ENCODE data around the gene KCNT2. TPM values are rescaled to one million over a fixed set of nuclear protein-coding genes. Genes with fewer than 3 reads are reported as not detected.

Gene KCNT2
- total RNA-seq, 4 donors from 2014 or later, result 6.5 to 25.1 (median 10.0) TPM

DNA sequence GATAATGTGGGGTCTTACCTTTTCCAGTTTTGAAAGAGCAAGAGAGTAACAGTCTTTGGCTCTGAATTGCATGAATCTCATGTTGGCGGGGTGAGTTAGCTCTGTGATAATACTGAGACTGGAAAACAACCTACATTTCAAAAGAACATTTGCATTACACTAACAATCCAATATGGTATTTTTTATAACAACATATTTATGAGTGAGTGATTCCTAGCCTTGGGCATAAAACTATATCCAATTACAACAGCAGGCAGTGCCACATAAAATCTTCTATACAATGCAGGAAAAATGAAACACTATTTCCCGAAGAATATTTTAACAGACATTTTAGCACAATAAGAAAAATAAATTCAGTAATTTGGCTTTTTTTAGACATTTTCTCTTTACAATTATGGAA lies 303.0 kb downstream of the KCNT2 start:
- H3K27ac ChIP-seq, result no peak overlapping the region
- H3K36me3 ChIP-seq, result peaks cover 3% of the 10 kb centered on the region in 2 donors
- TF ChIP-seq POLR2AphosphoS5 (IDR thresholded peaks at IDR 0.05) (no peak), CTCF (IDR thresholded peaks at IDR 0.05) (no peak), POLR2A (IDR thresholded peaks at IDR 0.05) (no peak), EP300 (IDR thresholded peaks at IDR 0.05) (no peak)
- no peaks in the 10 kb centered on the region for H3K4me1 ChIP-seq
- H3K4me3 ChIP-seq, result no peak overlapping the region
- 85 to 95% methylated on average over 2 of the region's 2 CpGs for WGBS, 2 donors (ENCODE audit: low coverage in 1 of 2)
- ATAC-seq, result no peak
- no peaks in the 10 kb centered on the region for H3K9me3 ChIP-seq
- H3K27me3 ChIP-seq, result no peaks in the 10 kb centered on the region

DNA sequence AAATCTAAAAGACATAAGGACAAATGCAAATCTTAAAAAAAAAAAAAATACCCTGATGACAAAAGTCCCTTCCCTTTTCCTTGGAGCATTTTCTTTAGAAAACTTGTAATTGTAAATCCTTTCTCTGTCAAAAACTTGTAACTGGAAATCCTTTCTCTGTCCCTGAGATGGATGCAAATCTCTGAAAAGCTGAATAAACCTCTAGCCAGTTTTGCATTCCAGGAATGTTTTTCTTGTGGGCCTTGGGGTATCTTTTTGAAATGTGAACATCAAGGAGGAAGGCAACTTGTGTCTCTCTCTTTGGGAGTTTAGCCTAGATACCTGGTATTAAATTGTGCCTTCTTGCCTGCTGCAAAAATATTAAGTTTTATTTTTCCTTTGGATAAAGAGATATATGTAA lies 305.3 kb downstream of the KCNT2 start:
- no peak overlapping the region for H3K4me3 ChIP-seq
- H3K9me3 ChIP-seq, result no peaks in the 10 kb centered on the region
- ATAC-seq, result no peak
- H3K27ac ChIP-seq, result no peak overlapping the region
- peaks cover 3 to 6% of the 10 kb centered on the region in 2 donors for H3K36me3 ChIP-seq
- H3K4me1 ChIP-seq, result no peaks in the 10 kb centered on the region
- no peak for TF ChIP-seq EP300 (IDR thresholded peaks at IDR 0.05)
- TF ChIP-seq CTCF (IDR thresholded peaks at IDR 0.05), result no peak
- no peak for TF ChIP-seq POLR2AphosphoS5 (IDR thresholded peaks at IDR 0.05)
- no peaks in the 10 kb centered on the region for H3K27me3 ChIP-seq

- H3K9me3 ChIP-seq, result no peaks in the 10 kb centered on the region
- H3K4me1 ChIP-seq, result no peaks in the 10 kb centered on the region
- no peak overlapping the region for H3K4me3 ChIP-seq
- no peak for TF ChIP-seq POLR2A (IDR thresholded peaks at IDR 0.05)
- no peak for TF ChIP-seq CTCF (IDR thresholded peaks at IDR 0.05)
- no peak for TF ChIP-seq POLR2AphosphoS5 (IDR thresholded peaks at IDR 0.05)
- TF ChIP-seq EP300 (IDR thresholded peaks at IDR 0.05), result no peak
- H3K36me3 ChIP-seq, result peaks cover 3 to 6% of the 10 kb centered on the region in 2 donors
- ATAC-seq, result no peak
- WGBS, 2 donors (ENCODE audit: low coverage in 1 of 2), result 91 to 100% methylated on average over 1 of the region's 1 CpG
- H3K27ac ChIP-seq, result no peak overlapping the region
- H3K27me3 ChIP-seq, result no peaks in the 10 kb centered on the region
Measured at GRCh38 chr1:196302420-196302819, 305.8 kb downstream of the KCNT2 start.

DNA sequence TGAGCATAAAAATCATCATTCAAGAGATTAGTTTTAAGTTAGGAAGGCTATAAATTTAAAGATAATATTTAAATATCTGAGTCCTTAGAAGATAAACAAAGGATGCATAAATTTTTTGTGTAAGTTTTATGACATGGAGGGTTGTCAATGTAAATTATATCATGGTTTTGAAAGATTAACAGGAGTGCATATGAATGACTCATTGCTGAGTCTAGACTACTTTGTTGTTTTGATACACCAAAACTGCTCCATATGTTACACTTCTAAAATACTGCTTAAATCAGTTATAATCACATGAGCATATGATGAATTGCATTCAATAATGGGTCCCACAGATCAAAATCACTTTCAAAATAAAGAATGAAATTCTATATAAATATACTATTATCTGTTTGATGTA lies 312.5 kb downstream of the KCNT2 start:
- no peak for ATAC-seq
- Histone ChIP-seq H3K27me3 (no peaks in the 10 kb centered on the region), H3K4me3 (no peak overlapping the region), H3K4me1 (no peaks in the 10 kb centered on the region), H3K36me3 (peaks cover 0 to 6% of the 10 kb centered on the region in 2 donors), H3K27ac (no peak overlapping the region), H3K9me3 (no peaks in the 10 kb centered on the region)
- no peak for TF ChIP-seq CTCF (IDR thresholded peaks at IDR 0.05)
- TF ChIP-seq EP300 (IDR thresholded peaks at IDR 0.05), result no peak
- TF ChIP-seq POLR2AphosphoS5 (IDR thresholded peaks at IDR 0.05), result no peak
- TF ChIP-seq POLR2A (IDR thresholded peaks at IDR 0.05), result no peak

DNA sequence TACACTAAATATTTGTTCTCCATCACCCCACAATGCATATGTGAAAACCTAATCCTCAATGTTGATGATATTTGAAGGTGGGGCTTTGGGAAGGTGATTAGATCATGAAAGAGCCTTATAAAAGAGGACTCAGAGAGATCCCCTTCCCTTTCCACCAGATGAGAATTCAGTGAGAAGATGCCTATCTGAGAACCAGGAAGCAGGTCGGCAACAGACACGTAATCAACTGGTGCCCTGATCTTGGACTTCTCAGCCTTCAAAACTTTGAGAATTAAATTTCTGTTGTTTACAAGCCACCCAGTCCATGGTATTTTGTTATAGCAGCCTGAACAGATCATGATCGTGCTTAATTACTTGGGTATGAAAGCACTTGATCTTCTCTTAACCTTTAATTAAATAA lies 329.4 kb downstream of the KCNT2 start:
- H3K27ac ChIP-seq, result no peak overlapping the region
- no peak overlapping the region for H3K4me3 ChIP-seq
- no peaks in the 10 kb centered on the region for H3K9me3 ChIP-seq
- TF ChIP-seq EP300 (IDR thresholded peaks at IDR 0.05) (no peak), CTCF (IDR thresholded peaks at IDR 0.05) (no peak), POLR2A (IDR thresholded peaks at IDR 0.05) (no peak), POLR2AphosphoS5 (IDR thresholded peaks at IDR 0.05) (no peak)
- H3K27me3 ChIP-seq, result no peaks in the 10 kb centered on the region
- peaks cover 0 to 36% of the 10 kb centered on the region in 2 donors for H3K36me3 ChIP-seq
- ATAC-seq, result no peak
- no peaks in the 10 kb centered on the region for H3K4me1 ChIP-seq
- WGBS, 2 donors (ENCODE audit: low coverage in 1 of 2), result 92 to 100% methylated on average over 3 of the region's 3 CpGs

All from gastroesophageal sphincter (tissue), 4 donors.